Tibial nerve (tissue), 4 donors: ENCODE results near the gene CLCN2.

Source experiments
- EP300 ChIP-seq, 2 donors: sonication (generic); formaldehyde crosslinking; IDR thresholded peaks; one replicate each; pipeline ENCODE4 v1.6.1; 2017; ENCODE audit warnings: antibody characterized with exemption in 2 of 2, mild to moderate bottlenecking in 1 of 2
- POLR2A ChIP-seq, 2 donors: fragments of 450-650 bp; IDR thresholded peaks; one replicate each; pipeline ENCODE4 v1.6.1; 2017; ENCODE audit warnings: antibody characterized with exemption in 2 of 2, mild to moderate bottlenecking in 2 of 2, moderate library complexity in 2 of 2
- TF ChIP-seq, protein P1 (sequence below), 5 experiments: fragments of 200-600 bp in 3 of 5; fragments of 450-650 bp in 2 of 5; sonication (generic) in 3 of 5; IDR thresholded peaks; one replicate each; pipeline ENCODE4 v1.5.1; 2016 to 2019; ENCODE audit warnings: antibody characterized with exemption in 5 of 5, mild to moderate bottlenecking in 3 of 5, moderate library complexity in 2 of 5

- no peak for TF ChIP-seq EP300 (IDR thresholded peaks at IDR 0.05)
- TF ChIP-seq, protein P1, sequence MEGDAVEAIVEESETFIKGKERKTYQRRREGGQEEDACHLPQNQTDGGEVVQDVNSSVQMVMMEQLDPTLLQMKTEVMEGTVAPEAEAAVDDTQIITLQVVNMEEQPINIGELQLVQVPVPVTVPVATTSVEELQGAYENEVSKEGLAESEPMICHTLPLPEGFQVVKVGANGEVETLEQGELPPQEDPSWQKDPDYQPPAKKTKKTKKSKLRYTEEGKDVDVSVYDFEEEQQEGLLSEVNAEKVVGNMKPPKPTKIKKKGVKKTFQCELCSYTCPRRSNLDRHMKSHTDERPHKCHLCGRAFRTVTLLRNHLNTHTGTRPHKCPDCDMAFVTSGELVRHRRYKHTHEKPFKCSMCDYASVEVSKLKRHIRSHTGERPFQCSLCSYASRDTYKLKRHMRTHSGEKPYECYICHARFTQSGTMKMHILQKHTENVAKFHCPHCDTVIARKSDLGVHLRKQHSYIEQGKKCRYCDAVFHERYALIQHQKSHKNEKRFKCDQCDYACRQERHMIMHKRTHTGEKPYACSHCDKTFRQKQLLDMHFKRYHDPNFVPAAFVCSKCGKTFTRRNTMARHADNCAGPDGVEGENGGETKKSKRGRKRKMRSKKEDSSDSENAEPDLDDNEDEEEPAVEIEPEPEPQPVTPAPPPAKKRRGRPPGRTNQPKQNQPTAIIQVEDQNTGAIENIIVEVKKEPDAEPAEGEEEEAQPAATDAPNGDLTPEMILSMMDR (IDR thresholded peaks at IDR 0.05), result no peak
- TF ChIP-seq POLR2A (IDR thresholded peaks at IDR 0.05), result no peak
Measured at GRCh38 chr3:184327171-184327570, 34.2 kb downstream of the CLCN2 start.
